HG03060 (cell line): ENCODE measurements around the gene ZNF264.
"Not testable (repeated sequence)": the region's sequence is repeated elsewhere in the genome, so short reads cannot be mapped to it uniquely, and the experiment has no call there.

Experiments
- ATAC-seq: cut with Tn5 transposase; IDR thresholded peaks from one replicate; pipeline ENCODE4 v1.9.1; 2021; ENCODE audit warnings: low read depth, moderate number of reproducible peaks; ENCODE audit not compliant: unreplicated experiment

The ZNF264 gene

DNA sequence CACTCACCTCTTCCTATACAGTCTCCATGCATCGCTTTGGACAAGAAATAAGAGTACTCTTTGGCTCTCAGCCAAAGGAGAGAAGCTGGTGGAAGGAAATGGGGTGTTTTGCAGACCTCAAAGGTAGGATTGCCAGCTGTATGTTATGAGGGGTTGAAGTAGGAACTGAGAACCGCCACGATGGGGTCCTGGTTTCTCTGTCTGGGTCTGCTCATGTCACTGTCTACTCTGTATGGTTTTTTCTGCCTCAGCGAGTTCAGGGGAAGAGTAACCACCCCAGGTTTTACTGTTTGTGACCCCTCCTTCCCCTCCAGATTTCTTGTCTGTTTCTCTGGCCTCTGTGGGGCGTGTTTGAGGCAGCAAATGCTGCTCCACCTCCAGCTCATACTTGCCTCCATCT is 53.2 kb downstream of the ZNF264 start:
- ATAC-seq: no peak

DNA sequence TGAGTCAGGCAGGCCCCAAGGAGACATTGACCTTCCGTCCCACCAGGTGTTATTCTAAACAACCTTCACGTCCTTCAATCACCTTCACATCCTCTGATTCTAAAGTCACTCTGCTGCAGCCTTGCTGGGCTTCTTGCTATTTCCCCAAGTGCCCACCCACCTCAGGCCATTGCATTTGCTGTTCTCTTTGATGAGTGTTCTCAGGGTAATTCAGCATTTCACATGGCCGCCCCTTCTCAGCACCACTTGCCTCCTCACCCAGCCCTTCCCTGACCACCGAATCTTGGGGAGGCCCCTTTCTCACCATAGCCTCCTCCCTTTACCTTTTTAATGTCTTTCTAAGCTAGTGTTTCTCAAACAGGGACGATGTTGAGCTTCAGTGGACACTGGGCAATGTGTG is 53.8 kb downstream of the ZNF264 start:
- no peak for ATAC-seq

DNA sequence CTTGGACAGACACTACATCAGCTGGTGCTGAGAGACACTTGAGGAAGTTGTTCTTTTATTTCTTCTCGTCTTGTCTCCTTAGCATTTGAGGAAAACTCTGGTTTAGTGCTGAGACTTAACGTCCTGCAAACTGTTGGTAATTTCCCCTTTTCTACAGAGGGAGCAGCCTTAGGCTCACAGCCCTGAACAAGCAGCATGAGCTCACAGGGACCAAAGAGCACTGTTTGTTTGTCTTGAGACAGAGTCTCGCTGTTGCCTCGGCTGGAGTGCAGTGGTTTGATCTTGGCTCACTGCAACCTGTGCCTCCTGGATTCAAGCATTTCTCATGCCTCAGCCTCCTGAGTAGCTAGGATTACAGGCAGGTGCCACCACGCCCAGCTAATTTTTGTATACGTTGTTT is 54.7 kb downstream of the ZNF264 start:
- ATAC-seq: no peak

DNA sequence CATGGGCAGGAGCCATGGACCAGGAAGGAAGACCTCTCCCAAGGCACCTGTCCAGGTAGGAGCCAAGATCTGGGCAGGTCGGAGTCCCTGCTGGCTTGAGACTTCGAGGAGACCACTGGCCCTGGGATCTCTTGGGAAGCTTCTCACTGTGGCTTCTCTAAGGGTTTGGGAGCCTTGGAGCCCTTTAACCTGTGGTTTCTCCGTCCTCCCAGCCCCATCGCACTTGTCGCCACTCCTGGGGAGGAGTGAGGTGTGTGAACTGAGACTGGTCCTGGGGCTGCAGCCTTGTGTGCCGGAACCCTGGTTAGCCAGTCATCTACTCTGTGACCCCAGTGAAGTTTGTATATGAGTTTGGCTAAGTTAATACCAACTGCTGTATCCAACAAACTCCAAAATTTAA is 57.3 kb downstream of the ZNF264 start:
- no peak for ATAC-seq

DNA sequence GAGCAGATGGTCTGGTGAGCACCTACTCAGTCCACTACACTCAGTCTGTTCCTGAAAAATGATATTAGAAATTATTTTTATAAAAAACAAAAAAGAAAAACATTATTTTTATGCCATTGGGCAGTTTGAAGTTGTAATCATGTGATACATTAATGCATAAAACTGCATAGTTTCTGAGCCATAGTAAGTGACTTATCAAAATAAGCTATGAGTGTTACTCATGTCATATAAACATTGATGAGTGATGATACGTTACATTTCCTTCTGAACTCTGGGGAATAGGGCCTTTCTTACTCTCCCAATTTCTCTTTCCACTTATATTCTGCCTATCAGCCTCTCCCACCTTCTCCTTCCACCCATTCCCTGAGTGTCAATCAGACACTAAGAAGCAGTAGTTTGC is 58.0 kb downstream of the ZNF264 start:
- ATAC-seq: no peak

DNA sequence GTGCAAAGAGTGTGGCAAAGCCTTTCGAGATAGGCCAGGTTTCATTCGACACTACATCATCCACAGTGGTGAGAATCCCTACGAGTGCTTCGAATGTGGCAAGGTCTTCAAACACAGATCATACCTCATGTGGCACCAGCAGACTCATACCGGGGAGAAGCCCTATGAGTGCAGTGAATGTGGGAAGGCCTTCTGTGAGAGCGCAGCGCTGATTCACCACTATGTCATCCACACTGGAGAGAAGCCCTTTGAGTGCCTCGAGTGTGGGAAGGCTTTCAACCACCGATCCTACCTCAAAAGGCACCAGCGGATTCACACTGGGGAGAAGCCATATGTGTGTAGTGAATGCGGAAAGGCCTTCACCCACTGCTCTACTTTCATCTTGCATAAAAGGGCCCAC is 62.5 kb downstream of the ZNF264 start:
- not testable (repeated sequence) for ATAC-seq

DNA sequence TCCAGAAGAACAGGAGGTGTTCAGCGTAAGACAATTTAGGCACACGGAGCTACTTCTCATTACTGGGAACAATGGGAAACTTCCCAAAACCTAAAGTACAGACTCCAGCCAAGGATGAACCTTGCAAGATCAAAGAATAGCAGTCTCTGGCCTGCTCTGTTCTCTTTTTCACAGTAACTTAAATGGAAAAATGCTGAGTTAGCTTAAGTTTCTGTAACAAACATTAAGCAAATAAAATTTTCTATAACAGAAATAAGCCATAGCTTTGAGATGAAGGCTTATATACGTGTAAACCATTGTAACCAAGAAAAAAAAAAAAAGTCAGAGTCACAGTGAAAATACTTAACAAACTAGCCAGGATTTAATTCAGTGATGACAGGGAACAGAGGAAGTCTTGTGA is 70.7 kb downstream of the ZNF264 start:
- ATAC-seq: no peak

DNA sequence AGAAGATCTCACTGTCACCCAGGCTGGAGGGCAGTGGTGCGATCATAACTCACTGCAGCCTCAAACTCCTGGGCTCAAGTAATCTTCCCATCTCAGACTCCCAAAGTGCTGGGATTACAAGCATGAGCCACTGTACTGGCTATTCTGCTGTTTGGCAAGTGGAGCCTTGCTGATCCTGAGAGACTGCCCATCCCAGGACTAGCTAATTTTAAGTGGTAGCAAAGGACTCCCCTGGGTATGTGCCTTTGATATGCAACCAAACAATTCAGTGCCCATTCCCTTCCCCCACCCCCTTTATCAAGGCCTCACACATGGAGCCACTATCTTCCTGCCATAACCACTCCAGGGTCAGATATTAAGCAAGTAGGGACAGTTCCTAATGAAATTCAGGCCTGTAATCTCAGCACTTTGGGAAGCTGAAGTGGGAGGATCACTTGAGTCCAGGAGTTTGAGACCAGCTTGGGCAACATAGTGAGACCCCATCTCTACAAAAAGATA is 72.0 kb downstream of the ZNF264 start:
- ATAC-seq: no peak

DNA sequence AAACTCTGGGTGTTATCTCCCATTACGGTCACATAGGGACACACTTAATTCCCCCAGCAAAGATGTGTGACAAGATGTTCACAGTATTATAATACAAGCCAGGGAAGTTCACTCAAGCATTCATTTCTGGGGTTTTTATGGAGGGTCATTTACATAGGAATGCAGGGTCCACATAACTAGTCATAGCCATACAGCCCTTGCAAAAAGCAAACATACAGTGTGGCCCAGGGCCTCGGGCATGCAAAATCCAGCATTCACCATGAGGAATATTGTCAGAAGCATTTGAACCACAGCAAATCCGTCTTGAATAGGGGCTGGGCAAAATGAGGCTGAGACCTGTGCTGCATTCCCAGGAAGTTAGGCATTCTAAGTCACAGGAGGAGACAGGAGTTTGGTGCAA is 76.0 kb downstream of the ZNF264 start:
- no peak for ATAC-seq

DNA sequence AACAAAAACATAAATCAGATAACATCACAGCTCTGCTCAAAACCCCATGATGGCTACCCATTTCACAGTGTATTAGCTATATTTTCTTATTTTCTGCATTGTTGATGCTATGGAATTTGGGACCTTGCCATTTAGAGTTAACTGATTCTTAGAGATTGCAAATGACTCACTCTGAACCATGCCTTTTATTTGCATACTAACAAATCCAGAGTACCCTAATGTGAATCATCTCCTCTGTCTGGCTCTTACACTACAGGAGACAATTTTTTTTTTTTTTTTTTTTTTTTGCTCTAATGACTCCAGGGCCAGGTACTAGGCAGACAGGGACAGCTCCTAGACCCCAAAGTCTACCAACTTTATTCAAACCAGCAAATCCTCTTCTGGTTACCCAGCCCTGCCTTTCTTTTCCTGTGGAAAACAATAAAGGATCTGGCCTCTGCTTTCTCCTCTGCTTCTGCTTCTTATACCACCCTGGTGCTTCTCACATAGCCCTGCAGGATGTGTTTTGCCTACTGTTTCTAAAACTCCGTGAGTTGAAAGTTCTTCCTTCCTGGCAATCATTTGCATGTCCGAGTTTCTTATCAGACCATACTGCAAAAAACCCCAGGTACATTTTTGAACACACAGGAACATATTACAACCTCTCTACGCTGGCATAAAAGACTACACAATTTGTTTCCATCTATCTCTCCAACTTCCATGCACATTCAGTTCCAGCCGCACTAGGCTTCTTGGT is 78.4 kb downstream of the ZNF264 start:
- ATAC-seq: no peak

DNA sequence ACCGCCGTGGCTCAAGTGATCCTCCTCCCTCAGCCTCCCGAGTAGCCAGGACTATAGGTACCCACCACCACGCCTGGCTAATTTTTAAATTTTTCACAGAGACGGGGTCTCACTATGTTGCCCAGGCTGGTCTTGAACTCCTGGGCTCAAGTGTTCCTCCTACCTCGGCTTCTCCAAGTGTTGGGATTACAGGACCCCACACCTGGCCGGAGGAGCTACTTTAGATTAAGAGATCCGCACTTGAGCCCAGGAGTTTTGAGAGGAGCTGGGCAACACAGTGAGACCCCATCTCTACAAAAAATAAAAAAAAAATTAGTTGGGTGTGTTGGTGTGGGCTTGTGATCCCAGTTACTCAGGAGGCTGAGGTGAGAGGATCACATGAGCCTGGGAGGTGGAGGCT is 80.0 kb downstream of the ZNF264 start:
- ATAC-seq: no peak
